ENCODE data around the gene KRT13.

The KRT13 gene

DNA sequence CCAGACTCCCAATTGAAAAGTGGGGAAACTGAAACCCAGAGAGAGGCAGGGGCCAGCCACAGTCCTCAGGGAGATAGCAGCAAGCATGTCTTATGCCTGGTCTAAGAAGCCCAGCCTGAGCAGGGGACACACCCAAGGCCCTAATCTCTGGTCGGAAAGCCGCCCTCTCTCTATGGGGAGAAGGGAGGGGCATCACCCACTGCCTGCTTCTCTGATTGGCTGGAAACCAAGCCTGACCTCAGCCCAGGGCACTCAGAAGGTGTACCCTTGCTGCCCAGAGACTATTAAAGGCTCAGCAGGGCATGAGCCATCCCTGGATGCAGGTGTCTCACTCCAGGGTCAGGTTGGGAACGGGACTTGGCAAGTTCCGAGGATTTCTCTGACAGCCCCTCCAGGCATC lies 5.7 kb upstream of the KRT13 start:
- Histone ChIP-seq H3K36me3 (ENCODE audit: insufficient read depth) (no peaks in the 10 kb centered on the region), H4K20me1 (ENCODE audit: insufficient read depth) (no peaks in the 10 kb centered on the region), H3K4me2 (no peak overlapping the region), H3K4me3 (IDR thresholded peaks at IDR 0.05; ENCODE audit: insufficient read depth, low read depth, low read length) (no peak overlapping the region), H3K27ac (no peak overlapping the region), H3K79me2 (ENCODE audit: insufficient read depth, low read depth) (no peaks in the 10 kb centered on the region), H3K27me3 (ENCODE audit: insufficient read depth, low read depth) (no peaks in the 10 kb centered on the region), H3K9ac (no peak overlapping the region), H2AFZ (ENCODE audit: low read depth) (no peak overlapping the region), H3K4me1 (ENCODE audit: low read depth, poor library complexity, severe bottlenecking) (no peaks in the 10 kb centered on the region)
- TF ChIP-seq, protein P1, sequence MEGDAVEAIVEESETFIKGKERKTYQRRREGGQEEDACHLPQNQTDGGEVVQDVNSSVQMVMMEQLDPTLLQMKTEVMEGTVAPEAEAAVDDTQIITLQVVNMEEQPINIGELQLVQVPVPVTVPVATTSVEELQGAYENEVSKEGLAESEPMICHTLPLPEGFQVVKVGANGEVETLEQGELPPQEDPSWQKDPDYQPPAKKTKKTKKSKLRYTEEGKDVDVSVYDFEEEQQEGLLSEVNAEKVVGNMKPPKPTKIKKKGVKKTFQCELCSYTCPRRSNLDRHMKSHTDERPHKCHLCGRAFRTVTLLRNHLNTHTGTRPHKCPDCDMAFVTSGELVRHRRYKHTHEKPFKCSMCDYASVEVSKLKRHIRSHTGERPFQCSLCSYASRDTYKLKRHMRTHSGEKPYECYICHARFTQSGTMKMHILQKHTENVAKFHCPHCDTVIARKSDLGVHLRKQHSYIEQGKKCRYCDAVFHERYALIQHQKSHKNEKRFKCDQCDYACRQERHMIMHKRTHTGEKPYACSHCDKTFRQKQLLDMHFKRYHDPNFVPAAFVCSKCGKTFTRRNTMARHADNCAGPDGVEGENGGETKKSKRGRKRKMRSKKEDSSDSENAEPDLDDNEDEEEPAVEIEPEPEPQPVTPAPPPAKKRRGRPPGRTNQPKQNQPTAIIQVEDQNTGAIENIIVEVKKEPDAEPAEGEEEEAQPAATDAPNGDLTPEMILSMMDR (conservative IDR thresholded peaks at IDR 0.05; ENCODE audit: low read depth, low read length), result no peak

DNA sequence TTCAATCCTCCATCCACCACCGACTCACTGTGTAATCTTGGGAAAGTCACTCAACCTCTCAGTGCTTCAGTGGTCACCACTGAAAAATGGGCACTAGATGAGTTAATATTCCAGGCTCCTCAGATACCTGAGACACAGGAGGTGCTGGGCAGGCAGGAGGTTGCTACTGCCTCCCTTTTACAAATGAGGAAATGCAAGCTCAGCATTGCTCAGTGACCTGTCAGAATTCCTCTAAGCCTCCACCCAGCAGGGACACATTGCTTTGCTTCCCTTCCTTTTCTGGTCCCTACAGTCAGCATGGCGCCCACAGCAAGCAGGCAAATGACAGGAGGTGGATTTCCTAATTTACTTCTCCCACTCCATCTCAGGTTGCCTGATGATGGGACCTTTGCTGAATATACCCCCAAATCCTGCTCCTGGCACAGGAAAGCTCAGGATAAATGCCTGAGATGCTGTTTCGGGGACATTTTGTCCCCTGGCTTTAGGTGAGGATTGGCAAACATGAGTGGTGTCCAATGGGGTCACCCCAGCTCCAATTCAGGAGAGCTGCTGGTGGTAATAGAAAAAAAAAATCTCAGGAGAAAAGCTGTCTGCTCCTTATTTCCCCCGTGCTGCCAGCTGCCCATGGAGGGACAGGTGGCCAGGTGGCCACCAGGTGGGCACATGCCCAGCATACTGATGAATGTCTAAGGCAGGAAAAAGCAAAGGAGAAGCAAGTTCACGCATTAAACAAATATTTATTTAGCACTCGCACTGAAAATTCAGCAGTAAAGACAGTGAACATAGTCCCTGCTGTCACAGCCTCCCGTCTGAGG lies 5.0 kb upstream of the KRT13 start:
- H4K20me1 ChIP-seq (ENCODE audit: insufficient read depth), result no peaks in the 10 kb centered on the region
- no peak overlapping the region for H3K4me2 ChIP-seq
- H3K9ac ChIP-seq, result no peak overlapping the region
- no peak overlapping the region for H2AFZ ChIP-seq (ENCODE audit: low read depth)
- H3K4me3 ChIP-seq (IDR thresholded peaks at IDR 0.05; ENCODE audit: insufficient read depth, low read depth, low read length), result no peak overlapping the region
- no peak overlapping the region for H3K27ac ChIP-seq
- no peaks in the 10 kb centered on the region for H3K36me3 ChIP-seq (ENCODE audit: insufficient read depth)
- H3K4me1 ChIP-seq (ENCODE audit: low read depth, poor library complexity, severe bottlenecking), result no peaks in the 10 kb centered on the region
- no peaks in the 10 kb centered on the region for H3K79me2 ChIP-seq (ENCODE audit: insufficient read depth, low read depth)
- no peaks in the 10 kb centered on the region; the same call in 1 of the 2 replicates for H3K27me3 ChIP-seq (ENCODE audit: insufficient read depth, low read depth)
- TF ChIP-seq, protein P1 (conservative IDR thresholded peaks at IDR 0.05; ENCODE audit: low read depth, low read length), result no peak

DNA sequence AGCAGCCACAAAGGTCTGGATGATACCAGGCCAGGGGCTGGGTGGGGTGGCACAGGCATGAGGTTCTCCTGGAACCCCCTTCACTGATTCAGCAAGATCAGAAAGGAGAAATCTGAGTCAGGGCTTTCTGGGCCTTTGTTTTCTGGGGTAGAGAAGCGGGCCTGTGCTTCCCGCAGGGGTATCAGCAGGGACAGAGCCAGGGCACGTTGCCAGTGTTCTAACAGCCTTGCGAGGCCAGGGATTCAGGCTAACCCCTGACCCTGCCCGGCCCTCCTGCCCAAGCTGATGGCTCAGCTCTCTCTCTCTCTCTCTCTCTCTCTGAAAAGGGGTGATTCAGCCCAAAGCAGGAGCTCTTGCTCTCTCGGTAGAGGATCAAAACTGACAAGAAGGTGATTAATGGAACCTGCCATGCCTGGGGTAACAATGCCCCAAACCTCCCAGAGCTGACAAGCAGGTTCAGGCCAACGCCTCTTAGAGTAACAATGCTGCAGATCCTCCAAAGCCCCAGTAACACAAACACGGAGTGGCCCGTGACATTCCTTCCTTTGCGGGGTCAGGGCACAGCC lies 2.0 kb upstream of the KRT13 start:
- Histone ChIP-seq H3K79me2 (ENCODE audit: insufficient read depth, low read depth) (no peaks in the 10 kb centered on the region), H3K4me1 (ENCODE audit: low read depth, poor library complexity, severe bottlenecking) (no peaks in the 10 kb centered on the region), H3K27me3 (ENCODE audit: insufficient read depth, low read depth) (no peaks in the 10 kb centered on the region; the same call in 1 of the 2 replicates), H3K4me2 (no peak overlapping the region), H3K36me3 (ENCODE audit: insufficient read depth) (no peaks in the 10 kb centered on the region), H3K9ac (no peak overlapping the region), H3K27ac (no peak overlapping the region), H4K20me1 (ENCODE audit: insufficient read depth) (no peaks in the 10 kb centered on the region), H2AFZ (ENCODE audit: low read depth) (no peak overlapping the region), H3K4me3 (IDR thresholded peaks at IDR 0.05; ENCODE audit: insufficient read depth, low read depth, low read length) (no peak overlapping the region)
- TF ChIP-seq, protein P1 (conservative IDR thresholded peaks at IDR 0.05; ENCODE audit: low read depth, low read length), result no peak

DNA sequence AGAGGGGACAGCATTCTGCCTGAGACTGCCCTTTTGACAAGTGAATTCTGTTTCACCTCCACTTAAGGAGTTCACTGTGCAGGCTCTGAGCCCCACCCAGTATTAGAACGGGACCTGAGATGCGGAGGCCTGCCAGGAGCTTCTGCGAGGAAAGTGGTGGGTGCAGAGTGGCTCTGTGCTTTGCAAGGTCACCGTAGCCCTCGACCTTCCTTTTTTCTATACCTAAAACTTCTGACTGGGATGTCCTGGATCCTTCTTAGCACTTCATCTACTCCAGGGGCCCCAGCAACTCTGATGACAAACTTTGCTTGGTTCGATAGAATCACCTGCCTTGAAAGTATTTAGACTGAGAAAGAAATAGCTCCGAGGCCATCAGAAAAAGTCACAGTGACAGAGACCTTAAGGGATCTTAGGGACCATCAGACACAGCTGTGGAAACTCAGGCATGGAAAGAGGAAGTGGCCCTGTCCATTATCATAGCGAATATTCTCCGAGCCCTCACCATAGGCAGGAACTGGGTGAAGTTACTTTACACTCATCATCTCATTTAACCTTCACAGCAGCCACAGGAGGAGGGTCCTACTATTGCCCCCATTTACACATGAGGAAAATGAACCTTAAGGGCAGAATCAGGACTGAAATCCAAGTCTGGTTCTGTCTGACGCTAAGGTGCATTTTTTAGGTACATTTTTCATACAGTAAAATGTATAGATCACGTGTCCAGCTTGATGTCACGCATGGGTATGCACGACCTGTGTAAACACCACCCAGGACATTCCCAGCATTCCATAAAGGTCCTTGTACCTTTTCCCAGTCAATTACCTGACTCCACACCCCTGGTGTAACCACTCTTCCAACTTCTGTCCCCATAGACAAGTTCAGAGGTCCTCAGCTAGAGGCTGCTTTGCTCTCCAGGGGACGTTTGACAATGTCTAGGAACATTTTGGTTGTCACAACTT lies 676 bp upstream of the KRT13 start:
- H3K9ac ChIP-seq, result no peak overlapping the region

More for the DNA sequence above, 676 bp upstream of the KRT13 start:
- no peaks in the 10 kb centered on the region for H4K20me1 ChIP-seq (ENCODE audit: insufficient read depth)
- no peaks in the 10 kb centered on the region; the same call in 1 of the 2 replicates for H3K27me3 ChIP-seq (ENCODE audit: insufficient read depth, low read depth)
- no peaks in the 10 kb centered on the region for H3K79me2 ChIP-seq (ENCODE audit: insufficient read depth, low read depth)
- no peak overlapping the region for H3K4me3 ChIP-seq (IDR thresholded peaks at IDR 0.05; ENCODE audit: insufficient read depth, low read depth, low read length)
- no peak overlapping the region for H3K4me2 ChIP-seq
- H2AFZ ChIP-seq (ENCODE audit: low read depth), result no peak overlapping the region
- TF ChIP-seq, protein P1 (conservative IDR thresholded peaks at IDR 0.05; ENCODE audit: low read depth, low read length), result no peak
- H3K36me3 ChIP-seq (ENCODE audit: insufficient read depth), result no peaks in the 10 kb centered on the region
- H3K27ac ChIP-seq, result no peak overlapping the region
- H3K4me1 ChIP-seq (ENCODE audit: low read depth, poor library complexity, severe bottlenecking), result no peaks in the 10 kb centered on the region
